ENCODE results near the gene CILP.
"Not testable (repeated sequence)": the region's sequence is repeated elsewhere in the genome, so short reads cannot be mapped to it uniquely, and the experiment has no call there.

CILP gene

DNA sequence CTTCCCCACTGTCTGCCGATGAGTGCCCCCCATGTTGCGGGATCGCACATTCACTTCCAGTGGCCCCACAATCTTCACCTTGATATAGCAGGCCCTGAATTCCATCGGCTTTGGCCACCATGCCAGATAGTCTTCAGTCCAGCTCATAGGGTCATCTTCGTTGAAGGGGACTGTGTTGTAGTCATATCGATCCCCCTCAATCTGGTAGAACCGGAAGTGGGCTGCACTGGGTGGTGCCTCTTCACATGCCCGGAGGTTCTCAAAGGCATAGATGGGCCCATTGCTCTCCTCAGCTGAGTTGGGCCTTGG is 14.0 kb downstream of the CILP start:
- Histone ChIP-seq H3K9me3 (ENCODE audit: control insufficient read depth in 2 of 2, low read length in 2 of 2) (no peaks in the 10 kb centered on the region), H3K4me3 (ENCODE audit: low read length in 2 of 2) (no peak overlapping the region), H3K9ac (ENCODE audit: low read depth in 1 of 2, low read length in 2 of 2) (no peak overlapping the region), H3K36me3 (ENCODE audit: control insufficient read depth in 2 of 2, insufficient read depth in 2 of 2, low read length in 2 of 2) (no peaks in the 10 kb centered on the region), H3K4me1 (ENCODE audit: control insufficient read depth in 2 of 2, insufficient read depth in 2 of 2, low read length in 2 of 2) (no peaks in the 10 kb centered on the region), H3K27me3 (ENCODE audit: control insufficient read depth in 2 of 2, insufficient read depth in 2 of 2, low read length in 2 of 2) (no peaks in the 10 kb centered on the region), H3K27ac (ENCODE audit: low read depth in 2 of 2, low read length in 2 of 2) (no peak overlapping the region)

DNA sequence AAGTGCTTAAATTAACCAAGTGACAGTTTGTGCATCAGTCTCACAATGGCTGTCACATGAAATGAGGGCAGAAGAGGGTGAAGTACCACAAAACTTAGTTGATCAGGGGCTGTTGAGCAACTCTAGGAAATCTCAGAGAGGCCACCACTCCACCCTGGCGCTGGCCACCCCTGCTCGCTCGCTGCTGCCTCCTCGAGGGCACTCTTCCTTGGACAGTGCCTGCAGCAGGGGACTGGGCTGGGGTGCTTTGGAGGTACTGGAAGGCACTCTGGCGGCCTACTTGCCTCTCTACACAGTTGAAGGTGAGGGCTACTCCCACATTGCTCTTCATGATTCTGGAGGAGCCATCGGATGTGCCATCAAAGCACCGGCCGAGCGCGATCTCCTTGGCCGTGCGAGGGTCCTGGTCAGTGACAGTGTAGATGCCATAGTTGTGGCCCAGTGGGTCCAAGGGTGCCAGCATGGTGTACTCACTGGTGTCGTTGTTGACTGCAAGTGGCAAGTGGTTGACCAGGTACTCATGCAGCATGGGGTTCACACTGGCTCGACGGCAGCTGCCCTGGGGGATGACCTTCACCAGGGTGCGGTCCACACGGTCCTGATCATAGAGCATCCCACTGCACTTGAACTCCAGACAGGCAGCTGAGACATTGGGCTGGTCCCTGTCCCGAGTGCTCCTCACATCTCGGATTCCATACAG is 14.5 kb downstream of the CILP start:
- Histone ChIP-seq H3K9ac (ENCODE audit: low read depth in 1 of 2, low read length in 2 of 2) (no peak overlapping the region), H3K27ac (ENCODE audit: low read depth in 2 of 2, low read length in 2 of 2) (no peak overlapping the region), H3K9me3 (ENCODE audit: control insufficient read depth in 2 of 2, low read length in 2 of 2) (no peaks in the 10 kb centered on the region), H3K36me3 (ENCODE audit: control insufficient read depth in 2 of 2, insufficient read depth in 2 of 2, low read length in 2 of 2) (no peaks in the 10 kb centered on the region), H3K27me3 (ENCODE audit: control insufficient read depth in 2 of 2, insufficient read depth in 2 of 2, low read length in 2 of 2) (no peaks in the 10 kb centered on the region), H3K4me1 (ENCODE audit: control insufficient read depth in 2 of 2, insufficient read depth in 2 of 2, low read length in 2 of 2) (no peaks in the 10 kb centered on the region), H3K4me3 (ENCODE audit: low read length in 2 of 2) (no peak overlapping the region)

DNA sequence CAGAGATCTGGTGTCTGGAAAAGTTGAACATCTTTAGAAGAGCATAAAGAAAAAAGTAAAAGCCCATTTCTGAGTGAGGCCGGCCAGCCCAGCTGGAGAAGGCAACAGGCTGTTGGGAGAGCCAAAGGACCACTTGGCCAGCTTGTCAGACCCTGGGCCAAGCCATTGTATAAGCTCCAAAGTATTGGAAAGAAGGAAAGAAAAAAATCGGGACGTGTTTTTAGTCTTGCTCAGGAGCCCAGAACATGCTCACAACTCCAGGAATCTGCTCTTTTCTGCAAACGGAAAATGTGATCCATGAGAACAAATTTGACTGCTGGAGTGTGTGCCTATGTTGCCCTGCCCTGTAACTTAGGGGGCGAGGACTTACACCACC is 15.7 kb downstream of the CILP start:
- peak overlapping the region in 1 of 2 donors; percentile 48 for H3K27ac ChIP-seq (ENCODE audit: low read depth in 2 of 2, low read length in 2 of 2)

DNA sequence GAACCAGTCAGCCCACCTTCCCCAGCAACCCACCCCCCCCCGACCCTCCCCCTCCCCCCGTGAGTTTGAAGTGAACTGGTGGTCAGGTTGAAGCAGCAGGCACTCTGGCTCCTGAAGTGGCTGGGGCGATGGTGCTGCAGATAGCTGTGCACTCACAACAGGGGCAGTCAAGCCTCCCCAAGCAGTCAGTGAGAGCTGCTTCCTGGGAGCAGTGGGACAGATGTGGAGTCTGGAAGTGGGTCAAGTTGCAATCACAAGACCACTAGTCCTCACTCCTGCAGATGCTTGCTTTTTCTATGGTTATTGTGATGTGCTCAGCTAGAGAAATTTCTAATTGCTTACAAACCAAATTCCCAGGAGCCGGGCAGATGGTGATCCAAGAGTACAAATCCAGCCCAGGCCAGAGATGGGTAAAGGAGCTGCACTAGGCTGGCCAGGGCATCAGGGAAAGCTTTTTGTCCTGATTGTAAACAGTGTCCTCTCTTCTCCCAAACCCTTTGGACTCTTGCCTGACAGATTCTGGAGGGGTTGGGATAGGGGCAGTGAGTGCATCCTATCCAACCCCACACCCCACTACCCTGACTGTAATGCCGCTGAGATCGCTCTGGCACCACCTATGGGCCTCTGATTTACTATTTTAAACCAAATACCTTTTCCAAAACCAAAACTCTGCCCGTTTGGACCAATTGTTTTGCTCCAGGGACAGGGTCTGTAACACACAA is 16.3 kb downstream of the CILP start:
- H3K9ac ChIP-seq (ENCODE audit: low read depth in 1 of 2, low read length in 2 of 2), result no peak overlapping the region
- H3K9me3 ChIP-seq (ENCODE audit: control insufficient read depth in 2 of 2, low read length in 2 of 2), result no peaks in the 10 kb centered on the region
- no peaks in the 10 kb centered on the region for H3K36me3 ChIP-seq (ENCODE audit: control insufficient read depth in 2 of 2, insufficient read depth in 2 of 2, low read length in 2 of 2)
- peak overlapping the region in 1 of 2 donors; percentile 48 for H3K27ac ChIP-seq (ENCODE audit: low read depth in 2 of 2, low read length in 2 of 2)
- no peak overlapping the region for H3K4me3 ChIP-seq (ENCODE audit: low read length in 2 of 2)
- no peaks in the 10 kb centered on the region for H3K4me1 ChIP-seq (ENCODE audit: control insufficient read depth in 2 of 2, insufficient read depth in 2 of 2, low read length in 2 of 2)
- no peaks in the 10 kb centered on the region for H3K27me3 ChIP-seq (ENCODE audit: control insufficient read depth in 2 of 2, insufficient read depth in 2 of 2, low read length in 2 of 2)

More for the DNA sequence above, 15.7 kb downstream of the CILP start:
- Histone ChIP-seq H3K36me3 (ENCODE audit: control insufficient read depth in 2 of 2, insufficient read depth in 2 of 2, low read length in 2 of 2) (no peaks in the 10 kb centered on the region), H3K9ac (ENCODE audit: low read depth in 1 of 2, low read length in 2 of 2) (no peak overlapping the region), H3K27me3 (ENCODE audit: control insufficient read depth in 2 of 2, insufficient read depth in 2 of 2, low read length in 2 of 2) (no peaks in the 10 kb centered on the region), H3K4me1 (ENCODE audit: control insufficient read depth in 2 of 2, insufficient read depth in 2 of 2, low read length in 2 of 2) (no peaks in the 10 kb centered on the region), H3K9me3 (ENCODE audit: control insufficient read depth in 2 of 2, low read length in 2 of 2) (no peaks in the 10 kb centered on the region), H3K4me3 (ENCODE audit: low read length in 2 of 2) (no peak overlapping the region)

DNA sequence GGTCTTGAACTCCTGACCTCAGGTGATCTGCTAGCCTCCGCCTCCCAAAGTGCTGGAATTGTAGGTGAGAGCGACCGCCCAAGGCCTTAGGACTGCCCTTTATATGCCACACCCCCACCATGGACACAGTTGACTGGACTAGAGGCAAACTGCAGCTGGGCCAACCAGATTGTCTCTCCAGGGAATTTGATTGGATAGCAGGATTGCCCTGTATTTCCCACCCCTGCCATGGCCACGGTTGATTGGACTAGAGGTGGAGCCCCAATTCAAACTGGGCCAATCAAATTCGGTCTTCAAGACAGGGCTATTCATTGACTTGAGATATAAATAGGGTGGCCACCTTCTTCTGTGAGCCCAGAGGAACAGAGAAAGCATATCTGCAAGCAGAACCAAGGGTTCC is 19.3 kb downstream of the CILP start:
- Histone ChIP-seq H3K9me3 (ENCODE audit: control insufficient read depth in 2 of 2, low read length in 2 of 2) (no peaks in the 10 kb centered on the region), H3K27ac (ENCODE audit: low read depth in 2 of 2, low read length in 2 of 2) (no peak overlapping the region), H3K4me3 (ENCODE audit: low read length in 2 of 2) (no peak overlapping the region), H3K9ac (ENCODE audit: low read depth in 1 of 2, low read length in 2 of 2) (no peak overlapping the region), H3K36me3 (ENCODE audit: control insufficient read depth in 2 of 2, insufficient read depth in 2 of 2, low read length in 2 of 2) (no peaks in the 10 kb centered on the region), H3K27me3 (ENCODE audit: control insufficient read depth in 2 of 2, insufficient read depth in 2 of 2, low read length in 2 of 2) (no peaks in the 10 kb centered on the region), H3K4me1 (ENCODE audit: control insufficient read depth in 2 of 2, insufficient read depth in 2 of 2, low read length in 2 of 2) (no peaks in the 10 kb centered on the region)

DNA sequence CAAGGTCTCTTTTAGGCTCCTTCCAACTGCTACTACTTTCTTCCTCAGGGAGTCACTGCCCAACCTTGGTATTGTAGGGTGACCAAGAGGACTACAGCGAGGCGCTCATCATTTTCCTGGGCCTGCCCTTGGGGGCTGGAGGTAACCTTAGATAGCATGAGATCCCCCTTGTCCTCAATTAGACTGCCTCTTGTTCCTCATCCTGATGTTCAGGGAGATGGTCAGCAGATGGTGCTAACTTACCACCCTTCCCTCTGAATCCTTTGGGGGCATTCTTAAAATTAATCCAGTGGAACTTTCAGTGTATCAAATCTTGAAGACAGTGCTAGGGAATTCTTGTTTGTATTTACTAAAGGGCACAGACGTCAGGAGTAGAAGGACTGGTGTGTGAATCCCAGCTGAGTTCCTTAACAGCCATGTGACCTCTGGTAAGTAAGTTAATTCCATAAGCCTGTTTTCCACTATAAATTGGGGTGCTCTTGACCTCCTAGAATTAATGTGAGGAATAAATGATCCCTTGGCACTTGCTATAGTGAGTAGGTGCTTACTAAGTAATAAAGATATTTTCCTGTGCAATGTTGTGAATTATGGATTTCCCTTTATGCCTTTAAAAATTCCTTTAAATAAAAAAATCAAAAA is 22.1 kb downstream of the CILP start:
- Histone ChIP-seq H3K36me3 (ENCODE audit: control insufficient read depth in 2 of 2, insufficient read depth in 2 of 2, low read length in 2 of 2) (no peaks in the 10 kb centered on the region), H3K4me1 (ENCODE audit: control insufficient read depth in 2 of 2, insufficient read depth in 2 of 2, low read length in 2 of 2) (peaks cover 0 to 3% of the 10 kb centered on the region in 2 donors), H3K27ac (ENCODE audit: low read depth in 2 of 2, low read length in 2 of 2) (no peak overlapping the region), H3K9ac (ENCODE audit: low read depth in 1 of 2, low read length in 2 of 2) (no peak overlapping the region), H3K4me3 (ENCODE audit: low read length in 2 of 2) (no peak overlapping the region), H3K27me3 (ENCODE audit: control insufficient read depth in 2 of 2, insufficient read depth in 2 of 2, low read length in 2 of 2) (no peaks in the 10 kb centered on the region), H3K9me3 (ENCODE audit: control insufficient read depth in 2 of 2, low read length in 2 of 2) (no peaks in the 10 kb centered on the region)

DNA sequence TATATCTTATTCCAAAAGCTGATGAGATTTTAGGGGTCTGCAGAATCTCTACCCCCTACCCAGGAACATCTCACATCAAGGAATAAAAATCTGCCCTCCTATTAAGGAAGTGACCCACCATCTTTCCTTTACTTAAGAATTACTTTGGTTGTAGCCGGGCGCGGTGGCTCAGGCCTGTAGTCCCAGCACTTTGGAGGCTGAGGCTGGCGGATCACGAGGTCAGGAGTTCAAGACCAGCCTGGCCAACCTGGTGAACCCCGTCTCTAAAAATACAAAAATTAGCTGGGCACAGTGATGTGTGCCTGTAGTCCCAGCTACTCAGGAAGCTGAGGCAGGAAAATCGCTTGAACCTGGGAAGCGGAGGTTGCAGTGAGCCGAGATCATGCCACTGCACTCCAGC is 22.8 kb downstream of the CILP start:
- H3K4me3 ChIP-seq (ENCODE audit: low read length in 2 of 2); H3K27me3 ChIP-seq (ENCODE audit: control insufficient read depth in 2 of 2, insufficient read depth in 2 of 2, low read length in 2 of 2); H3K9me3 ChIP-seq (ENCODE audit: control insufficient read depth in 2 of 2, low read length in 2 of 2); H3K36me3 ChIP-seq (ENCODE audit: control insufficient read depth in 2 of 2, insufficient read depth in 2 of 2, low read length in 2 of 2); H3K9ac ChIP-seq (ENCODE audit: low read depth in 1 of 2, low read length in 2 of 2); H3K27ac ChIP-seq (ENCODE audit: low read depth in 2 of 2, low read length in 2 of 2); H3K4me1 ChIP-seq (ENCODE audit: control insufficient read depth in 2 of 2, insufficient read depth in 2 of 2, low read length in 2 of 2): not testable (repeated sequence)

DNA sequence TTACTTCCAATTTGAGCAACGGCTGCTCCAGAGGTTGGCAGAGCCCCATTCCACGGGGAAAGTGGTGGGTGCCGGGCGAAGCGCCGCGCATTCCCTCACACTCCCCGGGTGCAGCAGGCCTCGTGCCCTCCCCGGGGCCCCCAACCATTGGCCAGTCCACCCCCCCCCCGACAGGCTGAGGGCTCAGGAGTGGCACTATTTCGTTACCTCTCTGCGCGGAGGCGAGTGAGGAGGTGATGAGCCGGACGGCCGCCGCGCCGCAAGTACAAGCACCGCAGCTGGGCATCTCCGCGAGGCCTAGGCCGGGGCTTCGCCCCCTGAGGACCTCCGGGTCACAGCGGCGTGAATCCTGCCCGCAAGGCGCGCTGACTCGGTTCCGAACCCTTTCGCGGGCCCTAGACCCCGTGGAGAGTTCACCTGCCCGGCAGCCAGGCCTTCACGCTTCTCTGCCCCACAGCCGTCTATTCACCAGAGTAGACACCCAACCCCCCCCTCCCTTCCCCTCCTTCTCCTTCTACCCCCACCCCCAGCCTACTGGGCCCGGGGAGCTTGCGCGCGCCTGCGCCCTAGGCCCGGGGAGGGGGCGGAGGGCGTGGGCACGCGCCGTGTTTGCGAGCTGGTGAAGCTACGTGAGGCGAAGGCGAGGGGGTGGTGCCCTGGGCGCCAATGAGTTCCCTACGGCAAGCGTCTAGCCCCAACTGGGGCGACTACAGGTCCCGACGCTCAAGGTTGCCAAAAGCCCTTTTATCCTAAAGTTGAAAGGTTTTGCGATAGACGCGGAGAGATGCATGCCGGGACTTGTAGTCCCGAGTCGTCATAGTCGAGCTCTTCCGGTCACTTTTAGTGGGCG is 26.2 kb downstream of the CILP start, which contains the start of gene CLPX:
TSS of gene CLPX (minus strand) at position 475 of the 850 bp plus-strand sequence. CDS start at position 286, 189 bp downstream.
- H3K4me1 ChIP-seq (ENCODE audit: control insufficient read depth in 2 of 2, insufficient read depth in 2 of 2, low read length in 2 of 2), result peaks cover 0 to 7% of the 10 kb centered on the region in 2 donors
- peak within 1 kb of the TSS; percentile 92 to 94 for H3K27ac ChIP-seq (ENCODE audit: low read depth in 2 of 2, low read length in 2 of 2)
- peak within 1 kb of the TSS; percentile 91 to 92 for H3K9ac ChIP-seq (ENCODE audit: low read depth in 1 of 2, low read length in 2 of 2)
- H3K4me3 ChIP-seq (ENCODE audit: low read length in 2 of 2), result peak within 1 kb of the TSS; percentile 90 to 91
- peaks cover 0 to 1% of the 10 kb centered on the region in 2 donors for H3K36me3 ChIP-seq (ENCODE audit: control insufficient read depth in 2 of 2, insufficient read depth in 2 of 2, low read length in 2 of 2)
- H3K9me3 ChIP-seq (ENCODE audit: control insufficient read depth in 2 of 2, low read length in 2 of 2), result no peaks in the 10 kb centered on the region
- H3K27me3 ChIP-seq (ENCODE audit: control insufficient read depth in 2 of 2, insufficient read depth in 2 of 2, low read length in 2 of 2), result no peaks in the 10 kb centered on the region

DNA sequence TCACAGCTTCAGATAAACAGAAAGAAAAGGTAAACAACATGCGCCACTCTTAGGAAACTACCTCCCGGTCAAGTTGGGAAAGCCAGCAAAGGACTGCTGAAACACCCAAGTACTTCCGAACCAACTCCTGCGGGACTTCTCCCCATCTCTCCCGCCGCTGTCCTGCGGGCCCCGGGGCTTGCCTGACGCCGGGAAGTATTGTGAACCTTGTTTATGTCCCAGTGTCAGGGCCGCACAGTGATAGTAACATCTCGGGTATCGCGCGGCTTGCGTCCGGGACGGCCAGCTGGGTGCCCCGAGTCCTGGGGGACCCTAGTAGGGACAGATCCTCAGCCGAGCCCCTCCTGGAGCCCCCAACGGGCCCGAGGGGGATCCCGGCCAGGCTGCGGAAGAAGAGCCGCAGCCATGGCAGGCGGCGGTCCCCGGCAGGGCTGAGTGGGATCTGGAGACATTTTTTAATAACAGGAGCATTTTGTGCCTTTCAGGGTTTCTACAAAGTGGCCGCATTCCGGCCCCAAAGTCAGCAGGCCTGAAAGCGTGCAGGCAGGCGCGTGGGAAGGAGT is 26.9 kb downstream of the CILP start:
- H3K27ac ChIP-seq (ENCODE audit: low read depth in 2 of 2, low read length in 2 of 2), result peak overlapping the region; percentile 92 to 94
- H3K4me1 ChIP-seq (ENCODE audit: control insufficient read depth in 2 of 2, insufficient read depth in 2 of 2, low read length in 2 of 2), result peaks cover 0 to 7% of the 10 kb centered on the region in 2 donors
- peak overlapping the region; percentile 90 to 91 for H3K4me3 ChIP-seq (ENCODE audit: low read length in 2 of 2)
- H3K27me3 ChIP-seq (ENCODE audit: control insufficient read depth in 2 of 2, insufficient read depth in 2 of 2, low read length in 2 of 2), result no peaks in the 10 kb centered on the region
- no peaks in the 10 kb centered on the region for H3K9me3 ChIP-seq (ENCODE audit: control insufficient read depth in 2 of 2, low read length in 2 of 2)
- H3K9ac ChIP-seq (ENCODE audit: low read depth in 1 of 2, low read length in 2 of 2), result peak overlapping the region; percentile 91 to 92
- peaks cover 4 to 6% of the 10 kb centered on the region in 2 donors for H3K36me3 ChIP-seq (ENCODE audit: control insufficient read depth in 2 of 2, insufficient read depth in 2 of 2, low read length in 2 of 2)
